Effector memory CD8-positive, alpha-beta T cell (primary cell): ENCODE data around the gene MYDGF.
A peak's percentile ranks its signal among the peaks of the same experiment; 100 is the strongest.

Source experiments
- ATAC-seq: fragments of 150-1000 bp; cut with Tn5 transposase; replicated peaks from 2 replicates; pipeline ENCODE4 v1.10.0; 2021; ENCODE audit warnings: mild to moderate bottlenecking, moderate library complexity
- DNase-seq, 3 experiments: peaks; one replicate each; pipeline ENCODE4 v3.0.0; 2021
- H3K27ac Mint-ChIP-seq, 2 donors: one replicate each; pipeline ENCODE4 v1.8.0; 2022; ENCODE audit warnings: mild to moderate bottlenecking in 2 of 2, mixed read lengths in 2 of 2, moderate library complexity in 2 of 2
- H3K27me3 Mint-ChIP-seq, 2 donors: one replicate each; pipeline ENCODE4 v1.8.0; 2022; ENCODE audit warnings: mixed read lengths in 2 of 2
- H3K36me3 Mint-ChIP-seq: one replicate; pipeline ENCODE4 v1.8.0; 2022; ENCODE audit warnings: mild to moderate bottlenecking, moderate library complexity, mixed read lengths; ENCODE audit not compliant: insufficient read depth
- H3K4me1 Mint-ChIP-seq, 2 donors: one replicate each; pipeline ENCODE4 v1.8.0; 2022; ENCODE audit warnings: low read depth in 2 of 2, mixed read lengths in 2 of 2
- H3K4me3 Mint-ChIP-seq, 2 donors: one replicate each; pipeline ENCODE4 v1.8.0; 2022; ENCODE audit warnings: mild to moderate bottlenecking in 2 of 2, mixed read lengths in 2 of 2, moderate library complexity in 2 of 2
- H3K9me3 Mint-ChIP-seq, 2 donors: one replicate each; pipeline ENCODE4 v1.8.0; 2022; ENCODE audit warnings: mixed read lengths in 2 of 2

Gene MYDGF

DNA sequence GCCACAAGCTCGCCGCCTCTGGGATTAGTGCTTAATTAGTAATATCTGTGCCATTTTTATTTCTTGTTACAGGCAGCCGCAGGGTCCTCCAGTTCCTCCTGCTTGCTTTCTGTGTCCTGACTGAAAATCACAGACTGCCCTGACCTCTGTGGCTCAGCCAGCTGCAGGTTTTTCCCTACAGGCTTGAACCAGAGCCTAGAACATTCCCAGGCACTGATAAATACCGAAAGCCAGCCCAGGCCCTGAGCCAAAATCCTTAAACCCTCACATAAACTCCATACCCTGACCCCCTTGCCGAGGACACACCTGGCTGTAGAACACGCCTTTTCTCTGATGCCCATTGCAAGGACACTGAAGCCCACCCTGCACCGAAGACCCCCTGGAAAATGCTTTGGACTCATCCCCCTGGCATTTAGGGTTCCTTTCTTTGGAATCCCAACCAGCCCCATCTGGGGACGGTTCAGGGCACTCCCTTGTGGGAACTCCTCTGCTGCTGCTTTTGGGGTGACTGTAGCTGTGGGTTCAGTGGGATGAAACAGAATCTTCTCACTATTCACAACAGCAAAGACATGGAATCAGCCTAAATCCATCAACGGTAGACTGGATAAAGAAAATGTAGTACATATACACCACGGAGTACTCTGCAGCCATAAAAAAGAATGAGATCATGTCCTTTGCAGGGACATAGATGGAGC, 38.0 kb upstream of the MYDGF start:
- Mint-ChIP-seq H3K4me3 (no peak overlapping the region), H3K9me3 (no peaks in the 10 kb centered on the region), H3K36me3 (peaks cover 45% of the 10 kb centered on the region), H3K27me3 (no peaks in the 10 kb centered on the region), H3K4me1 (peaks cover 18 to 19% of the 10 kb centered on the region in 2 donors), H3K27ac (peak overlapping the region; percentile 26 to 97)
- ATAC-seq, result no peak
- no peak for DNase-seq

DNA sequence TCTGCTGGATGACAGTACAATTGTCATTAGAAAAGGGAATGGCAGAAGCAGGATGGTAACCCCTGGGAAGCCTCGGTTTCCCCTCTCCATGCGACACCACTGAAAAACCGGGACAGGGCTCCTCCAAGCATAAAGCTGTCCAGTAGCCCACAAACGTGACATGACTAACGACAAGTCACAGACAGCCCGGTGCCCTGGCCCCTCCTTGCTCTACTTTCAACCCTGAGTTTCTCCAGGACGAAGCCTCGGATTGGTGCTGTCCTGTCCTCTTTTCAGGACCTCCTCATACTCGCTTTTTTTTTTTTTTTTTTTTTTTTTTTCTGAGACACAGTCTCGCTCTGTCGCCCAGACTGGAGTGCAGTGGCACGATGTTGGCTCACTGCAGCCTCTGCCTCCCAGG, 37.2 kb upstream of the MYDGF start:
- peak overlapping the region in 1 of 2 donors; percentile 97 for H3K27ac Mint-ChIP-seq
- no peaks in the 10 kb centered on the region for H3K9me3 Mint-ChIP-seq
- no peaks in the 10 kb centered on the region for H3K27me3 Mint-ChIP-seq
- DNase-seq (no peak), ATAC-seq (no peak)
- H3K36me3 Mint-ChIP-seq, result peaks cover 41% of the 10 kb centered on the region
- no peak overlapping the region for H3K4me3 Mint-ChIP-seq
- H3K4me1 Mint-ChIP-seq, result peaks cover 19 to 22% of the 10 kb centered on the region in 2 donors

DNA sequence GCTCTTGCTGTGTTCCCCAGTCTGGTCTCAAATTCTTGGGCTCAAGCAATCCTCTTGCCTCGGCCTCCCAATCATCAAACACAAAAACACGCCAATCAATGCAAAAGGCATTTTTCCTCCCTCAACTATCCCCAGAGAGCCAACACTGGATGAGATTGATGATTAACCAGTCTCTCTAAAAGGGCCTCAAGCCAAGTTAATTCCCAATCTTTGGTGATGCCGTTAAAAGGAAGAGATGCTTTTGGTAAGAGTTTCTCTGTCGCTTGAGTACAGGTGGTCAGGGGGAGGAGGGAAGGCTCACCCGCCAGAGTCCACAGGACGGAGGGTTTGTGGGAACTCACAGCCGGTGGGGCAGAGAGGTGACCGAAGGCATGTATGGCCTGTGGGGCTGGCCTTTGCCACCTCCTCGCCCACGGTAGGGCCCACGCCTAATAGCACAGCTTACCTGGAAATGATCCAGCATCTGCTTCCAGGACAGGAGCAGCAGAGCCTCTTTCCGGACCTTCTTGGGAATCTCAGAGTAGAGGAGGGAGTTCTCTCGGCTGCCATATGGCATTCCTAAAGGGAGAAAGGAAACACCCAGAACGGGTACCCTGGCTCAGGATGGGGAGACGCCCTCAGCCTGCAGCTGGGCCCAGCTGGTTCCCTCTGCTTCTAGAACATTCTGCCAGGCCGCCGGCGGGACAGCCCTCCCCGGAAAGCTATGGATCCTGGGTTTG, 35.4 kb upstream of the MYDGF start:
- DNase-seq (no peak), ATAC-seq (no peak)
- no peak overlapping the region for H3K27ac Mint-ChIP-seq
- H3K4me3 Mint-ChIP-seq, result no peak overlapping the region
- H3K36me3 Mint-ChIP-seq, result peaks cover 37% of the 10 kb centered on the region
- H3K27me3 Mint-ChIP-seq, result no peaks in the 10 kb centered on the region
- peaks cover 13 to 14% of the 10 kb centered on the region in 2 donors for H3K4me1 Mint-ChIP-seq
- no peaks in the 10 kb centered on the region for H3K9me3 Mint-ChIP-seq

DNA sequence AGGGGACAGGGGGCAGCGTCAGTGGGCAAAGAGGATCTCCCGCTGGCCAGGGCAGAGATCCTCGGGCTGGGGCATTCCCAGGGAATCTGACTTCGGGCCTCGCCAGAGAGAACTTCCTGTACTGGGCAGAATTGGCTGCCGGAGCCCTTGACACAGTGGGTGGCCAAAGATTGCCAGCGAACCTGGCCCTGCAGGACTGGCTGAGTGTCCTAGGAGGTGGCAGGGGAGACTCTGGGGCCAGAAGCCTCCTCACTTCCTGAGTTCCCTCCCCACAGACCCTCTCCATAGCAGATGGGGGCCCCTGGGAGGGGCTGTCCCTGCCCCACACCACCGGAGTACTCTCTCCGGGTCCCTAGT, 34.2 kb upstream of the MYDGF start:
- Mint-ChIP-seq H3K27ac (peak overlapping the region in 1 of 2 donors; percentile 35), H3K4me3 (no peak overlapping the region), H3K9me3 (no peaks in the 10 kb centered on the region), H3K4me1 (peaks cover 7 to 10% of the 10 kb centered on the region in 2 donors), H3K27me3 (no peaks in the 10 kb centered on the region), H3K36me3 (peaks cover 42% of the 10 kb centered on the region)
- no peak for DNase-seq
- no peak for ATAC-seq

DNA sequence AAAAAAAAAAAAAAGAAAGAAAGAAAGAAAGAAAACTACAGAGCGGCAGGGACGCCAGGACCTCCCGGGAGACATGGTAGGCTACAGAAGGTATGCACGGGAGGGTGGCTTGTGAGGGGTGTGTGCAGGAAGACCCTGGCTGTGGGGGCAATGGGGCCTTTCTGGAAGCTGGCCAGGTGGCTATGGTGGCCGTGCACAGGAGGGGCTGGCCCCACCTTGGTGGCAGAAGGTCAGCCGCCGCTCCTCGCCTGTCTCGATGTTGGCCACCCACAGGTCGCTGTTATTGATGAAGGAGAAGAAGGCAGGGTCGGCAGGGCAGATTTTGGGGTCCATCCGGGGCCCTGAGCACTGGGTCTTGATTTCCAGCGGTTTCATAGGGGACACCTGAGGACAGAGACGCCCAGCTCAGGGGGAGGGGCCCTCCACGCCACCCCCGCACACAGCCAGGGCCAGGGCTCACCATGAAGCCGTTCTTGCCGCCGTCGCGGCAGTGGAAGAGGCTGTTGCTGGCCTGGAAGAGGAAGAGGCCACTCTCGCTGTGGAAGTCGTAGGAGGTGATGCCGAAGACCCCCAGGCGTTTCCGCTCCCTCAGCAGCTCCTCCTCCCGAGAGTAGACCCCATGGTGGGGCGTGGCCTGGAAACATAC, 33.7 kb upstream of the MYDGF start:
- peak overlapping the region in 1 of 2 donors; percentile 83 for H3K27ac Mint-ChIP-seq
- peaks cover 3 to 6% of the 10 kb centered on the region in 2 donors for H3K4me1 Mint-ChIP-seq
- peaks cover 40% of the 10 kb centered on the region for H3K36me3 Mint-ChIP-seq
- no peaks in the 10 kb centered on the region for H3K27me3 Mint-ChIP-seq
- no peak for ATAC-seq
- no peak for DNase-seq
- H3K9me3 Mint-ChIP-seq, result no peaks in the 10 kb centered on the region
- H3K4me3 Mint-ChIP-seq, result no peak overlapping the region

DNA sequence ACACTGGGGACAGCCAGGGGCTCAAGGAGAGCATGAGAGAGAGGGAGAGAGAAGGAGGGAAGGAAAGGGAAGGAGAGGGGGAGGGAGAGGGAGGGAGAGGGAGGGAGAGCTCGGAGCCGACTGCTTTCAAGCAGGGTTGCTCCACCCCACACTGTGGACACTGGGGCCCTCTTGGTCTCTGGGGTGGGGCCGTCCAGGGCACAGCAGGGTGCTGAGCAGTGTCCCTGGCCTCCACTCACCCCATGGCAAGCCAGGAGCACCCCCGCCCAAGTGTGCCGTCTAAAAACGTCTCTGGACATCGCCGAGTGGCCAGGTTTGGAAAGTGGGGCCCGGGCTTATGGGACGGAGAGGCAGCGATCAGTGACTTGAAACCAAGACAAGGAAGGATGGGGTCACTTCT, 32.6 kb upstream of the MYDGF start:
- Mint-ChIP-seq H3K36me3 (peaks cover 46% of the 10 kb centered on the region), H3K27ac (peak overlapping the region; percentile 70 to 83)

DNA sequence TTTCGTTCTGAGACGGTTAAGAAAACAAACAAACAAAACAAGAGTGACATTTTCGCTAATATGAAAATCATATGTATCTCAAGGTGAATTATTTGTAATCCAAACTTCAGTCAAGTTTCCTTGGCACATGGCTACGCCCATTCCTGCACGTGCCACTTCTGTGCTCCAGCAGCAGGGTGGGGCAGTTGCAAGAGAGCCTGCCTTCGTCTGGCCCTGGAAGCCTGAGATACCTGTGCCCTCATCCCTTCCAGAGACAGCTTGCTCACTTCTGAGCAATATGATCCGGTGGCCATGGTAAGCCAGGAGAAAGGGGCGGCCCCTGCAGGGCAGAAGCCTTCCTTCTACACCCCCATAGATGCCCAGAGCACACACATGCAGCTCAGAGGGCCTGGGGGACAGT, 31.4 kb upstream of the MYDGF start:
- Mint-ChIP-seq H3K36me3 (peaks cover 52% of the 10 kb centered on the region), H3K27ac (peak overlapping the region in 1 of 2 donors; percentile 70), H3K9me3 (no peaks in the 10 kb centered on the region), H3K4me1 (peaks cover 3 to 4% of the 10 kb centered on the region in 2 donors), H3K27me3 (no peaks in the 10 kb centered on the region), H3K4me3 (no peak overlapping the region)
- DNase-seq, result no peak
- no peak for ATAC-seq

More for the DNA sequence above, 32.6 kb upstream of the MYDGF start:
- Mint-ChIP-seq H3K9me3 (no peaks in the 10 kb centered on the region), H3K4me3 (no peak overlapping the region), H3K4me1 (peaks cover 3 to 6% of the 10 kb centered on the region in 2 donors), H3K27me3 (no peaks in the 10 kb centered on the region)
- no peak for DNase-seq
- ATAC-seq, result no peak

DNA sequence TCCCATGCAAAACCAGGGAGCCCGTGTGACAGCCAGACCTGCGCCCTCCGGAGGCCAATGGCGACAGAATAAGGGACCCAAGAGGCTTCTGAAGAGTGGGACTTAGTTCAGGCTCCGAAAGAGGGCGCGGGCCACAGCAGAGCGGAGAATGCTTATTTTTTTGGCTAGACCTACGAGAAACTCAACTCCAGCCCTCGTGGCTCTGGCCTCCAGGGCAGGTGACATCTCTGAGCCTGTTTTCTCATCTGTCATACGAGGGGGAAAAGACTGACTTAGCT, 30.5 kb upstream of the MYDGF start:
- H3K27ac Mint-ChIP-seq, result peak overlapping the region in 1 of 2 donors; percentile 20

DNA sequence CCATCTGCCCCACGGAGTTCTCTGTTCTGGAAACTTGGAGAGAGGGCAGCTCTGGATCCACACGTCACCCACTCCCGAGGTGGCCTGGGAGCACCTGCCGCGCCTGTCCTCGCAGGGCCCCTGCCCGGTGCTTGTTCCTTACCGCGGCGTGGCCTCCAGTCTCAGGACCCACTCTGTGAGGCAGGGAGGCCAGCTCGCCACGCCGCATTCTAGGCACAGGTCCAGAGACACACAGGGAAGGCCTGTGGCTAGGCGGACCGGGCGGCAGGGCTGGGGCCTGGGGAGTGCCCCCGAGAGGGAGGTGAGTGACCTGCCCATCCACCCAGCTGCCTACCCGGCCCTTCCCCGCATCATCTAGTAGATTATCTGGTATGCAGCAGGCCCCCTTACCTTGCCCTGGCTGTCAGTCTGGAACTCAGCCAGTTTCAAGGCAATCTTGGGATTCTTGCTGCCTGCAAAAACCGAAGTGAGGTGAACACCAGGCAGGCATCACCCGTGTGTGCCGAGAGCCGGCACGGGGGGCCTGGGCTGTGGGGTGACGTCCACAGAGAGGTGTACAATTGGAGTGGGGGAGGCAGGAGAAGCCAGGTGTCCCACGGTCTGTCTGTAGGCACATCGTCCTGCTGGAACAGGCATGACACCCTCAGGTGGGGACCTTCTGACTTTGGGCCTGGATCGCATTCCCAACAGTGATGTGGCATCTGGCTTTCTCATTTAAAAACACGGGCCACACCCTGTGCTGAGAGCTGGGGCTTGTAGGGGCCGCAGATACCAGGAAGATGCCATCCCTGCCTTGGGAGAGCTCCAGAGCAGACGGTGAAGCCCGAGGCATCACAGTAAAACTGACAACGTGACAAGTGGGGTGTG, 29.9 kb upstream of the MYDGF start:
- no peaks in the 10 kb centered on the region for H3K9me3 Mint-ChIP-seq
- H3K27me3 Mint-ChIP-seq, result no peaks in the 10 kb centered on the region
- peaks cover 3 to 4% of the 10 kb centered on the region in 2 donors for H3K4me1 Mint-ChIP-seq
- peak overlapping the region in 1 of 2 donors; percentile 20 for H3K27ac Mint-ChIP-seq
- peaks cover 56% of the 10 kb centered on the region for H3K36me3 Mint-ChIP-seq
- DNase-seq (no peak), ATAC-seq (no peak)
- no peak overlapping the region for H3K4me3 Mint-ChIP-seq

More for the DNA sequence above, 30.5 kb upstream of the MYDGF start:
- ATAC-seq (no peak), DNase-seq (no peak)
- H3K27me3 Mint-ChIP-seq, result no peaks in the 10 kb centered on the region
- no peaks in the 10 kb centered on the region for H3K9me3 Mint-ChIP-seq
- H3K4me1 Mint-ChIP-seq, result peaks cover 3 to 4% of the 10 kb centered on the region in 2 donors
- peaks cover 56% of the 10 kb centered on the region for H3K36me3 Mint-ChIP-seq
- H3K4me3 Mint-ChIP-seq, result no peak overlapping the region

DNA sequence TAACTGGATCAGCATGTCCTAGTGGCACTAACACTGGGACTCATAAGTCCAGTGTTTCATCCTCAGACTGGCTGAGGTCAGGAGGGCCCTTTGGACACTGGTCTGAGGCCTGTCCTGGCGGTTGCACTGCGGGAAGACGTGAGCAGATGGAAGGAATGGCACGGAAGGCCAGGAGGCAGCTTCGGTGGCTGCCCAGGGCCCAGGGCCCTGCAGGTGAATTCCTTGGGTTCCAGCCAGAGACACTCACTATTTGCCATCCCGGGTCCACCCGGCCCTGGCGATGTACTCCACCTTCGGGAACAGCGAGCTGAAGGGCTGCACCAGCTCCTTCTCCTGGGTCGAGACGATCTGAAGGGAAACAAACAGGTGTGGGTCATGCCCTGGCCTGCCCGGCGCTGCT, 27.2 kb upstream of the MYDGF start:
- ATAC-seq (no peak), DNase-seq (no peak)
- Mint-ChIP-seq H3K36me3 (peaks cover 63% of the 10 kb centered on the region), H3K27me3 (no peaks in the 10 kb centered on the region), H3K27ac (peak overlapping the region in 1 of 2 donors; percentile 23), H3K4me3 (no peak overlapping the region), H3K4me1 (peaks cover 0 to under 1% of the 10 kb centered on the region in 2 donors), H3K9me3 (no peaks in the 10 kb centered on the region)

DNA sequence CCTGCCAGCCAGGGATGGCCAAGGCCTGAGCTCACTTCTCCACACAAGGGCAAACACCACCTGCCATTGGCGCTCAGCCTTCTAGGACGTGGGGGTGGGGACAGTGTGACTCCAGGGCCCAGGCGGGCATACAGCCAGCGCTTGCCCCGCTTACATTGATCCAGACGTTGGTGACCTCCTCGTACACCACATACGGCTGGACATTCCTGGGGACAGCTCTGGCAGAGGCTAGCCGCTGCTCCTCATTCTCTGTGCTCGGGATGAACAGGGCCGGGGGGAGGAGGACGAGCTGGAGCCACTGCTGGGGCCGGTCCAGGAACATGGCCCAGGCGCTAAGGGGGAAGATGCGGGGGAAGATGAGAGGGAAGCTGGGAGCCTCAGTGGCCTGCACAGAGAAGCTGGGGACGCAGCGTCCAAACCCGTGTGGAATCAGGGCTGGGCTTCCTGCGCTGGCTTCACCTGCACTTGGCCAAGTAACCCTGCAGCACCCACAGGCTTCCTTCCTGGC, 25.1 kb upstream of the MYDGF start:
- H3K27ac Mint-ChIP-seq, result no peak overlapping the region
- ATAC-seq (no peak), DNase-seq (no peak)
- no peaks in the 10 kb centered on the region for H3K4me1 Mint-ChIP-seq
- H3K36me3 Mint-ChIP-seq, result peaks cover 56% of the 10 kb centered on the region
- H3K4me3 Mint-ChIP-seq, result no peak overlapping the region
- no peaks in the 10 kb centered on the region for H3K9me3 Mint-ChIP-seq
- no peaks in the 10 kb centered on the region for H3K27me3 Mint-ChIP-seq

DNA sequence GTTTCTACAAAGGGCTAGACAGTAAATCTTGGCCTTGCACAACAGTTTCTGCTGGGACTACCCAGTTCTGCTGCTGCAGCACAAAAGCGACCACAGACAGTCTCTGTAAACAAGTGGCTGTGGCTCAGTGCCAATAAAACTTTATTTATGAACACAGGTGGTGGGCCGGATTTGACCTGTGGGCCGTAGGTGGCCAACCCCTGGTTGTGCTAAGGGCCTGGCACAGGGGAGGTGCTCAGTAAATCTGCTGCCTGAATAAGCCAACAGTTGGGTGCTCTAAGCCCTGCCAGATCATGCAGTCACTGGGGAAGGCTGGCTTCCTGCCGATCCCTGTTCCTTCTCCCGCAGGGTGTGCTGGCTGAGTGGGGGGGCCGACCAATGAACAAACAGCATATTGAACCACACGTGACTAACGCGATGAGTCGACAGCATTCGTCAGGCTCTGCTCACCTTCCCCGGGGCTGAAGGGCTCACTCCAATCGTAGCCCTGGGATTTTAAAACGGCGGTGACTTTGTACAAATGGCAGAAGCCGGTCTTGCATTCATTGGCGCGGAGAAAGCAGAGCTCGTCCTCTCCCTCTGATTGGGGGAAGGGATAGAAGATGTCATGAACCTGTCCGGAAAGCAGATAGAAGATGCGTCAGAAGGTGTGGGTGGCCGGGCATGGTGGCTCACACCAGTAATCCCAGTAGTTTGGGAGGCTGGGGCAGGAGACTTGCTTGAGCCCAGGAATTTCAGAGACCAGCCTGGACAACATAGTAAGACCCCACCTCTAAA, 24.3 kb upstream of the MYDGF start:
- H3K4me3 Mint-ChIP-seq, result no peak overlapping the region
- H3K27me3 Mint-ChIP-seq, result no peaks in the 10 kb centered on the region
- H3K36me3 Mint-ChIP-seq, result peaks cover 50% of the 10 kb centered on the region
- no peaks in the 10 kb centered on the region for H3K9me3 Mint-ChIP-seq
- H3K27ac Mint-ChIP-seq, result peak overlapping the region in 1 of 2 donors; percentile 41
- ATAC-seq, result no peak
- no peak for DNase-seq
- H3K4me1 Mint-ChIP-seq, result no peaks in the 10 kb centered on the region
